HepG2 (cell line): ENCODE data around the gene UCKL1. TPM values are rescaled to one million over a fixed set of nuclear protein-coding genes. Genes with fewer than 3 reads are reported as not detected.
A peak's percentile ranks its signal among the peaks of the same experiment; 100 is the strongest.

Source experiments
- BRCA1 ChIP-seq: sonication (generic); formaldehyde crosslinking; IDR thresholded peaks from 2 replicates; pipeline ENCODE4 v1.4.0; 2020; ENCODE audit warnings: missing genetic modification reagents
- CENPT ChIP-seq: sonication (generic); formaldehyde crosslinking; IDR thresholded peaks from 2 replicates; pipeline ENCODE4 v1.8.0; 2022; ENCODE audit warnings: low read depth, mild to moderate bottlenecking, moderate library complexity, missing genetic modification reagents
- KDM2A ChIP-seq: sonication (generic); formaldehyde crosslinking; IDR thresholded peaks from 2 replicates; pipeline ENCODE4 v1.4.0; 2020; ENCODE audit warnings: low read depth, missing genetic modification reagents, borderline replicate concordance
- MAFK ChIP-seq, 2 experiments: IDR thresholded peaks in 1 of 2; conservative IDR thresholded peaks in 1 of 2; 2 replicates each; pipeline ENCODE4 v1.6.1; 2011; ENCODE audit warnings: improper control_type of control experiment in 2 of 2, low read length in 2 of 2
- MTF1 ChIP-seq: sonication (generic); formaldehyde crosslinking; IDR thresholded peaks from 2 replicates; pipeline ENCODE4 v1.5.0; 2020; ENCODE audit warnings: missing genetic modification reagents
- MXD4 ChIP-seq: IDR thresholded peaks from 2 replicates; pipeline ENCODE4 v1.6.1; 2016; ENCODE audit warnings: mild to moderate bottlenecking, missing biosample characterization, missing genetic modification reagents
- NCOA5 ChIP-seq: sonication (generic); formaldehyde crosslinking; IDR thresholded peaks from 2 replicates; pipeline ENCODE4 v1.4.0; 2020; ENCODE audit warnings: missing genetic modification reagents
- NFYC ChIP-seq: IDR thresholded peaks from 2 replicates; pipeline ENCODE4 v1.6.1; 2016; ENCODE audit warnings: missing genetic modification reagents, missing compliant biosample characterization
- REST ChIP-seq, 2 experiments: IDR thresholded peaks; 2 replicates each; pipeline ENCODE4 v1.6.1; 2011 to 2012; ENCODE audit warnings: low read length in 2 of 2, borderline replicate concordance in 1 of 2, low read depth in 1 of 2, mild to moderate bottlenecking in 1 of 2, moderate library complexity in 1 of 2
- SMAD1 ChIP-seq: sonication (generic); formaldehyde crosslinking; IDR thresholded peaks from 2 replicates; pipeline ENCODE4 v1.4.0; 2020; ENCODE audit warnings: missing genetic modification reagents, low read depth, mild to moderate bottlenecking, borderline replicate concordance
- SPEN ChIP-seq: sonication (generic); formaldehyde crosslinking; IDR thresholded peaks from 2 replicates; pipeline ENCODE4 v1.5.1; 2020; ENCODE audit warnings: low read depth, mild to moderate bottlenecking, missing genetic modification reagents
- SYNCRIP ChIP-seq: fragments of 200-400 bp; formaldehyde crosslinking; IDR thresholded peaks from 2 replicates; pipeline ENCODE4 v1.6.1; 2018; ENCODE audit warnings: mild to moderate bottlenecking, low read depth, low read length; ENCODE audit not compliant: insufficient read depth
- U2AF1 ChIP-seq: fragments of 200-400 bp; formaldehyde crosslinking; optimal IDR thresholded peaks from 2 replicates; pipeline ENCODE3; 2017; ENCODE audit warnings: mild to moderate bottlenecking, low read depth, low read length
- ZBTB26 ChIP-seq: IDR thresholded peaks from 2 replicates; pipeline ENCODE4 v1.6.1; 2016; ENCODE audit warnings: missing compliant biosample characterization, missing genetic modification reagents, borderline replicate concordance
- ZBTB7A ChIP-seq: sonication (generic); formaldehyde crosslinking; IDR thresholded peaks from 2 replicates; pipeline ENCODE4 v1.8.0; 2022; ENCODE audit warnings: mild to moderate bottlenecking, missing genetic modification reagents
- ZFP36 ChIP-seq: fragments of 150-350 bp; IDR thresholded peaks from 2 replicates; pipeline ENCODE4 v1.6.1; 2018; ENCODE audit warnings: borderline replicate concordance, low read length, low read depth; ENCODE audit not compliant: partially characterized antibody
- ZNF180 ChIP-seq: sonication (generic); formaldehyde crosslinking; IDR thresholded peaks from 2 replicates; pipeline ENCODE4 v1.4.0; 2020; ENCODE audit warnings: low read depth, missing genetic modification reagents, borderline replicate concordance
- ZNF331 ChIP-seq: sonication (generic); formaldehyde crosslinking; IDR thresholded peaks from 2 replicates; pipeline ENCODE4 v1.4.0; 2020; ENCODE audit warnings: missing genetic modification reagents
- ZNF354B ChIP-seq: sonication (generic); formaldehyde crosslinking; IDR thresholded peaks from 2 replicates; pipeline ENCODE4 v1.8.0; 2022; ENCODE audit warnings: mild to moderate bottlenecking, missing genetic modification reagents
- ZNF747 ChIP-seq: sonication (generic); formaldehyde crosslinking; IDR thresholded peaks from 2 replicates; pipeline ENCODE4 v1.8.1; 2023; ENCODE audit warnings: missing genetic modification reagents, mild to moderate bottlenecking, borderline replicate concordance
- polyA plus RNA-seq, 8 experiments: library from polyadenylated mRNA; depleted of rRNA in 3 of 8; stranded (reverse) in 7 of 8; unstranded in 1 of 8; fragments of >200 nt; fragmentation: Illumina TruSeq in 4 of 8; extraction: Trizol in 4 of 8; gene quantifications; 2 replicates each; pipeline versions ENCODE4 v1.2.1 to v1.2.3, GENCODE V29; 2011 to 2016; ENCODE audit warnings: low read depth in 4 of 8, missing spikeins in 1 of 8, mixed read lengths in 1 of 8; ENCODE audit not compliant: insufficient read depth in 1 of 8
- total RNA-seq, 5 experiments: library from RNA; depleted of rRNA; stranded (reverse); fragments of >200 nt; fragmentation: Illumina TruSeq; extraction: Trizol; gene quantifications; 2 replicates each; pipeline ENCODE4 v1.2.3, GENCODE V29; 2016; ENCODE audit warnings: low read depth in 1 of 5
- TF ChIP-seq, protein P1 (sequence below): sonication (generic); formaldehyde crosslinking; IDR thresholded peaks from 2 replicates; pipeline ENCODE4 v1.4.0; 2020; ENCODE audit warnings: missing genetic modification reagents

Gene UCKL1
- total and polyA plus RNA-seq, 2 of the 13 experiments (the other 11 are each of a cell fraction or from before 2014, with no cell fraction given): 50.2 to 126 TPM

DNA sequence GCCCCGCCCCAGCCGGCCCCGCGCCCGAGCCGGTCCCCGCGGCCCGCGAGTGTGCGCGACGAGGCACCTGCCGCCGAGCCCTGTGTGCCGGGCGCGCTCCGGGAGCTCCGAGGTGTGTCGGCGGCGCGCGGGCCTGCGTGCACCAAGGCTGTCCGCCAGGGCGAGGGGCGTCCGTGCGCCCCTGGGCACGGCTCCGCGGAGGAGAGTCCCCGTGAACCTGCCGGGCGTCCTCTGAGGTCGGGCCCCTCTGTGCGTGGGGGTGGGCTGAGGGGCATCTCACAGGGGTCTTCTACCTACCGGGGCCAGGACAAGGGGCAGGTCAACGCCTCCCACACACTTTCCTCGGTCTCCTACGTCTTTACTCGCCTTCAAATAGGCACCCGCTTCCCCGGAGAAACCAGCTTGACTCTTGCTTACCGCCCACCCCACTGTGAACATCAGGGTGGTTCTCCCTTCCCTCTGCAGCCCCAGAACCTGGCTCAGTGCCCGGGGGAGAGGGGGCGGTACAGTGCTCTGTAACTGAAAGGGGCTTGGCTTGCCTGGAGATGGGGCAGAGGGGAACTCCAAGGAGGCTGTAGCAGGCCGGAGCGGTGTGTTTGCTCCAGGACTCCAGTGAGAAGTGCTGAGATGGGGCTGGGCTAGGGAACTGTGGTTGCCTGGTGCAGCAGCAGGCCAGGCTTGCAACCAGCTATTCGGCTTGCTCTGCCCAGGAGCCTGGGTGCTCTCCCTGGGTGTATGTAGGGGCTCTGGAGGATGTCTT lies 23.5 kb upstream of the UCKL1 start, which contains the start of gene SAMD10 (continued):
- TF ChIP-seq ZNF180 (no peak), ZNF354B (CRISPR knock-in tag) (no peak), BRCA1 (CRISPR knock-in tag) (no peak), ZNF747 (CRISPR knock-in tag) (no peak; the same call in none of the 2 replicates), KDM2A (CRISPR knock-in tag) (peak; percentile 28), MXD4 (no peak; the same call in 1 of the 2 replicates), U2AF1 (peak; percentile 79), MAFK (conservative IDR thresholded peaks at IDR 0.05 in 1 of 2, IDR thresholded peaks at IDR 0.05 in 1 of 2; ENCODE audit: low read length in 2 of 2) (no peak), REST (IDR thresholded peaks at IDR 0.05; ENCODE audit: borderline replicate concordance in 1 of 2, low read depth in 1 of 2, low read length in 2 of 2) (no peak), ZFP36 (no peak), SMAD1 (CRISPR knock-in tag) (peak; percentile 89; the same call in 1 of the 2 replicates), ZNF331 (CRISPR knock-in tag) (no peak), MTF1 (CRISPR knock-in tag) (no peak), CENPT (no peak), NCOA5 (CRISPR knock-in tag) (no peak), NFYC (no peak), ZBTB26 (no peak), SPEN (CRISPR knock-in tag) (peak; percentile 15), ZBTB7A (CRISPR knock-in tag) (peak; percentile 91), SYNCRIP (no peak)
- TF ChIP-seq, protein P1, sequence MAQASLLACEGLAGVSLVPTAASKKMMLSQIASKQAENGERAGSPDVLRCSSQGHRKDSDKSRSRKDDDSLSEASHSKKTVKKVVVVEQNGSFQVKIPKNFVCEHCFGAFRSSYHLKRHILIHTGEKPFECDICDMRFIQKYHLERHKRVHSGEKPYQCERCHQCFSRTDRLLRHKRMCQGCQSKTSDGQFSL (CRISPR knock-in tag): no peak
